GM12878 (cell line): Measurements from ENCODE around the gene ABTB1.

Source experiments
- BRCA1 ChIP-seq: IDR thresholded peaks from 2 replicates; pipeline ENCODE4 v1.6.1; 2011; ENCODE audit warnings: low read depth, low read length, improper control_type of control experiment
- CHD1 ChIP-seq: IDR thresholded peaks from 2 replicates; pipeline ENCODE4 v1.6.1; 2012; ENCODE audit warnings: low read depth, low read length, improper control_type of control experiment
- HDAC2 ChIP-seq: fragments of 200-600 bp; sonication (generic); IDR thresholded peaks from 2 replicates; pipeline ENCODE4 v1.6.1; 2017
- SMARCA5 ChIP-seq: fragments of 450-650 bp; IDR thresholded peaks from 2 replicates; pipeline ENCODE4 v1.6.1; 2017; ENCODE audit warnings: mild to moderate bottlenecking
- TARDBP ChIP-seq: IDR thresholded peaks from 2 replicates; pipeline ENCODE4 v1.6.1; 2016; ENCODE audit warnings: borderline replicate concordance

- TF ChIP-seq SMARCA5 (no peak), TARDBP (peak; percentile 65; the same call in 1 of the 2 replicates), CHD1 (no peak), HDAC2 (no peak), BRCA1 (no peak)
Measured at GRCh38 chr3:127686512-127686894, 13.8 kb downstream of the ABTB1 start.
